GM19463 (cell line): ENCODE measurements around the gene AEBP1.

Experiments used
- ATAC-seq: cut with Tn5 transposase; IDR thresholded peaks from one replicate; pipeline ENCODE4 v1.9.1; 2021; ENCODE audit warnings: mild to moderate bottlenecking, moderate library complexity; ENCODE audit not compliant: unreplicated experiment

AEBP1 gene

DNA sequence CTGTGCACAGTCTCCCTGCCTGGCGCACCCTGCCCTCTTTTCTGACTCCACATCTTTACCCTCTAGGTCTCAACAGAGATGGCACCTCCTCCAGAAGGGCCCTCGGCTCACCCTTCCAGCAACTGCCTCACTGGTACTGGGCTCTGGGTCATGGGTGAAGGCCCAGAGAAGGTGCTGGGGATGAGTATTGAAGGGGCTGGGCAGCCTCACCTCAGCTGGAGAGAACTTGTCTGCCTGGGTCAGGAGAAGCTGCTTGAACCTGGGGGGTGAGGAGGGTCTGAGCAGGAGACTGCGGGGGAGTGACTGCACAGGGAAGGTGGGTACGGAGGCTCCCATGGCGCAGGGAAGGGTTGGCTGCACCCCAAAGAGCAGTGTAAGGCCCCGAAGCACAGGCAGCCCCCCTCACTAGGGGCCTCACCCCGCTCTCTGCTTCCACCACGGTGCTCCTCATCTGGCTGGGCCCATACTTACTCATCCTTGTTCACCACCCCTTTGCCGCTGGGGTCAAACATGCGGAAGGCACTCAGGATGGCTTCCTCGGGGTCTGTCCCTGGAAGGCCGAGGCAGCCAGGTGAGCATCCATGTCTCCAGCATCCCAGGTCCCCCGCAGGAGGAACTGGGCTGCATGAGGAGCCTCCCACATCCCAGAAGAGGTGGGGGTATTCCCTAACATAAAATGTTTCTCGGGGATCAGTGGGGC is 35.3 kb downstream of the AEBP1 start:
- no peak for ATAC-seq

DNA sequence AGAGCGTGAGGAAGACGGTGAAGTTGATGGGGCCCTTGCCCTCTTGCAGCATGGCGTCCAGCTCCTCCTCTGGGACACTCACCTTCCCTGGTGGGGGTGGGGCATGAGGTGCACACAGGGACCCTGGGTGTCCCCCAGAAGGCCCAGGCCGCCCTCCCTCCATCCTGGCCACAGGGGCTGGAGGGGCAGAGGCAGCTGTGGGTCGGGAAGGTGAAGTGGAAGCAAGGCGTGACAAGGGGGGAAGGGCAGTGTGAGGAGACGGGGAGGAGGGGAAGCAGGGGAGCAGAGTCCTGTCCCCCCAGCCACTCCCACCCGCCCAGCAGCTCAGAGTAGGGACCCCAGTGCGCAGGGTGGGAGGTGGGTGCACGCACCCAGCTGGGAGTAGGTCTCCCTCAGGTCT is 36.2 kb downstream of the AEBP1 start:
- ATAC-seq: no peak

DNA sequence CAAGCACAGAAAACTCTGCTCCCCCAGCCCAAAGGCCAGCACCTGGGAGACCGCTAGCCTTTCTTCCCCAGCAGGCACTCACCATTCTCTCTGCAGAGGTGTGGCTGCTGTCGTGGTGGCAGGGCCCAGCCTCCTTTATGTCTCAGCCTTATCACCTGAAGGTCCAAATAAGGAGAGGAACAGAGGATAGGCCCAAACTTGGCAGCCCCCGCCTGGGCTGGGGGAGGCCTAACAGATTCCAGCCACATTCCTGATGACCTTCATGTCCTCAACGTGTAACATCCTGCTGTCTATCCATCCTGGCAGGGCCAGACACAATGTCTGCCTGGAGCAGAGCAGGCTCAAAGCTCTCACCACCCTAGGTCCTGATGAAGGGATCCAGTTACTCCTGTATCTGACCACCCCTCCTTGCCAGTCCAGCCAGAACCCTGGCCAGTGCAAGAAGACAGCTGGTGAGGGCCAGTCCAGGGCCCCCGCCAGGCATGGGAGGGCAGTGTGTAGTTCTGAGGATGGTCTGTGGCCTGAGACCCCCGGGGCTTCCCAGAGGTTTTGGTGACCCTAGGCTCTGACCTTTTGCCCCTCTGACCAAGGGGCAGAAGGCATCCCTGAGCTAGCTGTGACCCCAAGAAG is 37.2 kb downstream of the AEBP1 start, which contains the start of gene MYL7:
Gene MYL7, minus strand, starts transcription at position 112 of the 630 bp plus-strand sequence. Its CDS starts 27 bp downstream, at position 85.
- ATAC-seq: no peak

DNA sequence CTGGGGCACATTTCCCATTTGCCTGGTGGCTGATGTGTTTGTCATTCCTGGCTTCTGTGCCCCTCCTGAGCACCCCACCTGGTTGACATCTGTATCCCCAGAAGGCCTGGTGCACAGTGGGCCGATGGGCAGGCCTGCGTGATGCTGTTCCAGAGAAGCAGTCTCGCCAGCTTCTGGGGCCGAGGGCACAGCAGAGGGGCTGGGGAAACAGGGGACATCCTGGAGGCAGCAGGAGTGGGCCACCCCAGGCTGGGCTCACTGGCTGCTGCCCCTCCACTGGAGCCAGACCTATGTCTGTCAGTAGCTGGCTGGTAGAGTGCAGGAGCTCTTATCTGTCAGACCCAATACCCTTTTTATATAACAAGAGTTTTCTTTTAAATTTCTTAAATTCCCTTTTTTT is 37.9 kb downstream of the AEBP1 start:
- no peak for ATAC-seq

DNA sequence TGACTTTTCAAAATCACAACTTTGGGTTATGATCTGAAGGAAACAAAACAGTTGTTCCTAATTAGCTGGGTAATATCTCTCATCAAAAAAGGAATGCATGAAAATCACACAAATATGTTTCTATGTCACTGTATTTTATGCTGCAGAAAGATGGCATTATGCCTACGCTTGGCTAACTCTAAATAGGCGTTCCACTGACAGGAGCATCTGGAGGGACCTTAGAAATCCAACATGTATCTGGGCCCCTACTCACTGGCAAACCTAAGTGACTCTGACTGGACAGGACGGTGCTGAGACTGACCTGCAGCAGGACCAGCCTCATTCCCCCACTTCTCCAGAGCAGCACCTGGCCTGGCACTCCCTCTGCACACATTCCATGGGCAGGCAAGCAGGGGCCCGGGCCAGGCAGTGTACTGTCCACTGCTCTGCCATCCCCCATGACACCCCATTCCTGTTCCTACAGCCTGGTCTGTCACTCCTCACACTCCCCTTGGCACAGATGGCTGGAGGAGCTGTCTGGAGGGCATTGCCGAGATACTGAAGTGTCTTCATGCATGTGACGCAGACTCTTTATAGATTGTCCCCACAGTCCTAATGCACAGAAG is 39.6 kb downstream of the AEBP1 start:
- ATAC-seq: no peak

DNA sequence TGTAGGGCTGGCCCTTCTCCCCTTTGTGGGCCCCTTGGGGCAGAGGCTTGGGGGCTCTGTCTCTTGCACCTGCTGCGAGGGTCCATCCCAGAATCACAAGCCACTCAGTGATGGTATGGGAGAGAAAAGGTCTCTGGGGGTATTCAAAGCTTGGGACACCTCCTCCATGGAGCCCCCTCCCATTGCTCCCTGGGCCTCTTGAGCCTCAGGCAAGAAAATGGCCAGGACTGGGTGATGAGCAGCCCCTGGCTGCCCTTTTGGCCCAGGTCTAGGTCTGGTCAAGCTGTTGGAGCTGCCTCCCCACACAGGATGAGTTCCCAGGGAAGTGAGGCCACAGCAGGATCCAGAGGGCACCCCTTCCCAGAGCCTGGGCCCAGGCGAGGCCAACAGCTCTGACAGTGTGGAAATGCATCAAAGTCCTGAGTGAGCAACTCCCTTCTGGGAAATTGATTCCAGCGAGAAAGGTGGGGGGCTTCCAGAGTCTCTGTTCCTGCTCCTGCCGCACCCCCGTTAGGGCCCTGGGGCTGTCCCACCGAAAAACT is 40.4 kb downstream of the AEBP1 start:
- no peak for ATAC-seq

DNA sequence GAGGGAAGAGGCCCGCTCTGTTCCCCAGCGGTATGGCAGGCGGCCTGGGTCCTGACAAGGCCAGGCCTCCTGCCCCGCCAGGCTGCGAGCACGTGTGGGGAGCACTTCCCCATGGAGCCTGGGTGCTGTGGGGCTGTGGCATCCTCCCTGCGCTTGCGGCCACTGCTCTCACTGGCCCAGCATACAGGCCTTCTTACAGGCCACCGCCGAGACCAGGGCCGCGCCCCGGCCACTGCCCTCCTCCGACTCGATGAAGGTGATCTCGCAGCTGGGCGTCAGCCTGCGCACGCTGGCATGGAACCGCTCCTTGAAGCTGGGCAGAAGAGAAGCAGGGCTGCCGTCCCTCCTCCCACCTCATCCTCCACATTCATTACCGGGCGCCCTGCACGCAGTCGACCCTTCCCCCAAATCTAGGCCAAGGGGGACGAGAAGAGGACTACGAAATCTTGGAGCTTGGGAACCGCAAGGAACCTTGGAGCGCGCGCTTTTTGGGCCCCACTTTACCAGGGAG is 40.9 kb downstream of the AEBP1 start:
- no peak for ATAC-seq

DNA sequence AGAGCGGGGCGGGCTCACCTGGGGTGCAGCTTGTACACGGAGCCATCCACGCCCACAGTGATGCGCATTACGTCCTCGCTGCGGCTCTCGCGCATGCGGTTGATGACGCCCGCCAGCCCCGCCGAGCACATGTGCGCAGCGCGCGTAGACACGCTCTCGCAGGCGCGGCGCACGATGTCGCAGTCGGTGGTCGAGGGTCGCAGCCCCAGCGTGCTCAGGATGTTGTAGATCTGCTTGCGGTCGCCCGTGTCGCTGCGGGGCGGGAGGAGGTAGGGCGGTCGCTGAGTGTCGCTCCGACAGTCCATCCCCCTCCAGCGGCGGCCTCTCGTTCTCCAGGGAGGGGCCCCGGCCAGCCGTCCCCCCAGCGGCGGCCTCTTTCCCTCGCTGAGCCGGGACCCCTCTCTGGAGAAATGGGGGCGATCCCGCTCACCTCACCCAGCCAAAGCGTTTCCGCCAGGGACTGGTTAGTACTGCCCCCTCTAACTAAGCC is 41.4 kb downstream of the AEBP1 start:
- no peak for ATAC-seq

DNA sequence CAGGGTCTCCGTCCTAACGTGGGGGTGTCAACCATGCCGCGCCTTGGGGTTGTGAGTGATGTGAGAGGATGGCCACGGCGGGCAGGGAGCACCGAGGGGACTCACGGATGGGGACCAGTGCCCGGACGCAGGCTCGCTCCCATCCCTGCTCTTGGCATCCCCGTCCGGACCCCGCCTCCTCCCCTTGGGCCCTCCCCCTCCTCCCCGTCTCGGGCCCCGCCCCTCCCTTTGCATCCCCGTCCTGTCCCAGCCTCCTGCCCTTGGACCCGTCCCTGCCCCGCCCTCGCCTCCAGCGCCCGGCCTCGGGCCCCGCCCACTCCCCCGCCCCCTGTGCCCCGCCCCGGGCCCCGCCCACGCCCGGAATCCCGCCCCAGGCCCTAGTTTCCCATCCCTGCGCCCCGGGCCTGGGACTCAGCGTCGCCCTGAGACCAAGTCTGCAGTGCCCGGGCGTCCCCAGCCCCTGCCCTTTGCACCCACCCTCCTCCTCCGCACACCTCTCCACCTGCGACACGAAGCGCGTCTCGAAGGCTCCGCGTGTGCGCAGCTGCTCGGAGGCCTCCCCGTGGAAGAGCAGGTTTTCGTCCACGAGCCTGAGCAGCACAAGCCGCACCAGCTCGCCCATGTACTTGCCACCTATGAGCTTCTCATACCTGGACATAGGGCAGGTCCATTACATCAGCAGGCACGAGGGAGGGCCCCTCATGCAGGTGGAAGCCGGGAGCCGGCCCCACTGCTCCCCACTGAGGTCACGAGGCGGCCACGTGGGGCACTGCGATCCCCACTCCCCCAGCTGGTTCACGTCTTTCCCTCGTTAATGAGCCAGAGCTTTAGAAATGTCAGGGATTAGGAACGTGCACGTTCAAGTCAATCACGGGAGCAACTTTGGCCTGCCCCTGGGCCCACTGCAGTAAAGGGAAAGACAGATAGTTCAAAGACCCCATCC is 42.1 kb downstream of the AEBP1 start:
- ATAC-seq: no peak

DNA sequence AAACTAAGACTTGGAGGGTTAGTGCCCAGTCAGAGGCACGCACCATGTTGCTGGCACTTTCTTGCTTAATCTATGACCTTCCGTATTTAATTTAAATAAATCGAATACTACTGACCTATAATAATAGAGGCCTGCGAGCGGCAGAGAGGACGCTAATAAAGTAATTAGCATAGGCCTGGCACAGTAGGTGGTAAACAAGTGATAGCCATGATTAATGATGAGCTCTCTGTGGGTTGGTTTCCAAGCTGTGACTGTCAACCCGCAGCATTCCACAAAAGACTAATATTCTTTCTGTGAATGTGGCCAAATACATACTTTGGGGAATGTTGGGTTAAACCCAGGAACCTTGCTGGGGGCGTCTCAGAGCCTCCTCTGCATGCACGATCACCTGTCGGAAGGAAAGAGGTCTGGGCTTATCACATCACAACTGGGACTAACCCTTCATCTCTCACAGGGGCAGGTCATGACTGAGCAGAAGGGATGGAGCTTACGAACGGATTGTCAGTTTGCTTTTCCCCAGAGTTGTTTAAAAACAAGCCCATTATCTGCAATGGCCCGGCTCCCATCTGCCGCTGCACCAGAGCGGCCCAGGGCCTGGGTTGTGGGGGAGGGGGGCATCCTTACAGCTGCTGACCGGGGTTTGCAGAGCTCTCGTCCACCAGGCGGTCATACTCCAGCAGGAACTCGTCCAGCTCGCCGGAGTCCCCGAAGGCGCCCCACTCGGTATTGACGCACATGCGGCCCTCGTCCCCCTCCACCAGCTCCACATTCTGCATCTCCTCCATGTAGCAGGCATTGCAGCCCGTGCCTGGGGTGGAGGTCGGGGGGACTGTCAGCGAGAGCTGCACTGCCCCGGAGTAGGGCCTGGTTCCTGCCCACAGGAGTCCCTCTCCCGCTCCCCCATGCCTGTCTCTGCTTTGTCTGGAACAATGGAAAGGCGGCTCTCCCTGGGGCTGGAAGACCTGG is 43.2 kb downstream of the AEBP1 start:
- no peak for ATAC-seq

DNA sequence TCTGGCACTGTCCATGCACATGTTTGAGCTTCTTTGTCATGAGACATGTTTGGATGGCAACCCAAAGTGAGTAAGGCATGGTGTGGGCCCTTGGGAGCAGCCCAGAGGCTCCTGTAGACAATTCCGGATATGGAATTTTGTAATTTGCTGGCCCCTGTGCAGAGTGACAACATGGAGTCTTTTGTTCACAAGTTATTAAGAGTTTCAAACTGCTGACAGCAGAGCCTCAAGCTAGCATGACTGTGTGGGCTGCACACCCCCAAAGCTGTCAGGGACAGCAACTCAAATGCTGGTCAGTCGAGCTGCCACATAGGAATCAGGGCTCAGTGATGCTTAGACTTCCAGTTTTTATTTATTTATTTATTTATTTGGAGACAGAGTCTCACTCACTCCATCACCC is 44.0 kb downstream of the AEBP1 start:
- ATAC-seq: no peak

DNA sequence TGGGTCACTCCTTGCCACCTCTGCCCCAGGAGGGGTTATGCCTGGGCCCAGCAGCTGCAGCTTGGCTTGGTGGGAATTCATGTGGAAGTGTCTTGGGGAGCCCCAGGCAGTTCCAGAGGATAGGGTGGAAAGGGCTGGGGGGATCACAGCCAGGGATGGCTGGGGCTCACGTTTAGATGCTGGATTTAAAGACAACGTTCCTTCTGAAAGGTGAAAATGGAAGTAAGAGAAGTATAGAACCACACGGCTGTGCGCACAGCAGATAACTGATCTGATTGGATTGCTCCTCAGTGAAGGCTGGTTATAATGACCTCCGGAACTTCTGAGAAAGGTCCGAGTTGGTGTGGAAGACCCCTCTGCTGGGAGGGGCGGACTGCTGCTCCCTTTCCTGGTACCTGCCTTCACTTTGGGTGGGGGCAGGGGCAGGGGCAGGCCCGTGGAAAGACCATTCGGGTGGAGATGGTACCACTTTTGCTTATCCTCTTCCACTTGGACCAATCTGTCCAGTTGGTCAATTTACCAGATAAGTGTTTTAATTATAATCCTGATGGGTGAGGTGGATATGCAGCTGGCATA is 44.9 kb downstream of the AEBP1 start:
- no peak for ATAC-seq

DNA sequence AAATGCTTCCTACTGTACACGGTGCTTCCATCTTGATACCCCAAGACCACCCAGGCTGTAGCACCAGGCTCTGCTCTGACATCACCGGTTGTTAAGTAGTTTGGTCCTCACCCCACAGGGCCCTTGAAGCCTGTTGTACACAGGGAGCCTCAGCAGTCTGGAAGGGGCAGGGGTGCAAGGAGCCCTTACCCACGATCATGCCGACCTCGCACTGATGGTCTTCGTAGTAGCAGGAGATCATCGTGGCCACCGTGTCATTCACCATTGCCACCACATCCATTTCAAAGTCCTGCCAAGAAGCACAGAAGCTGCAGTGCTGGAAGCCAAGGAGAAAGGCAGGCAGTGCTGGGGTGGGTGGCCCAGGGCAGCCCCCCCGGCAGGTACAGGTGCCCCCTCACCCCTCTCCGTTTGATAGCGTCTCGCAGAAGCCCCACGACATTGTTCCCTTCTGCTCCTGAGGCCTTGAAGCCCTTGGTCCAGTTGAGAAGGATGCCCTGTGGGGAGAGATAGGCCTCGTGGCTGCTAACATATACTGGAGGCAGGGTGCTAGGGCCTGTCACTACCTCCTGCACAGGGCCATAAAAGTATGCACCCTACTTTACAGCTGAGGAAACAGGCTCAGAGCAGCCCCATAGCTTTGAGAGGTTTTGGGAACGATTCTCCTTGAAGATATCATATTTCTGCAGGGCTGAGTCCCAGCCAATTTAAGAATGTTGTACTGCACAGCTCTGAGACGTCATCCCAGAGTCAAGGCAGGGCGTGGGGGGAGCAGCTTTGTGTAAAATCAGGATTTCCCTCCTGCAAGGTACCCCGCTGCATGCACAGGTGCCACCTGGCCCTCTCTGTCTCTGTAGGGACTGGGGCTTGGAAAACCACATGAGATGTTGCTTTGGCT is 45.7 kb downstream of the AEBP1 start:
- ATAC-seq: no peak

DNA sequence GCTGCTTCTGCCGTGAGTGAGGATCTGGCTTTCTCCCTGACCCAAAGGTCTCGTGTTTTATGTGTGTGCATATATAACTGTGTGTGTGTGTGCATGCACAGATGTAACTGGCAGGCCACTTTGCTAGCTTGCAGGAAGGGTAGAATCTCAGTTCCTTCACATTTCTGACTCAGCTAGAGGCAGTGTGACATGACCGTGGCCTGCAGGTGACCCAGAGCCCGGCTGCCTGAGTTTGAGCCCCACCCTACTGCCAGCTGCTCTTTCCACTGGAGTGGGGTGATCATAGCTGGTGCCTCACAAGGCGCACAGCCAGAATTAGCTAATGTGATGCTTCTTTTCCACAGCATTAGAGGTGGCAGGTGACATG is 46.3 kb downstream of the AEBP1 start:
- ATAC-seq: peak; percentile 67

DNA sequence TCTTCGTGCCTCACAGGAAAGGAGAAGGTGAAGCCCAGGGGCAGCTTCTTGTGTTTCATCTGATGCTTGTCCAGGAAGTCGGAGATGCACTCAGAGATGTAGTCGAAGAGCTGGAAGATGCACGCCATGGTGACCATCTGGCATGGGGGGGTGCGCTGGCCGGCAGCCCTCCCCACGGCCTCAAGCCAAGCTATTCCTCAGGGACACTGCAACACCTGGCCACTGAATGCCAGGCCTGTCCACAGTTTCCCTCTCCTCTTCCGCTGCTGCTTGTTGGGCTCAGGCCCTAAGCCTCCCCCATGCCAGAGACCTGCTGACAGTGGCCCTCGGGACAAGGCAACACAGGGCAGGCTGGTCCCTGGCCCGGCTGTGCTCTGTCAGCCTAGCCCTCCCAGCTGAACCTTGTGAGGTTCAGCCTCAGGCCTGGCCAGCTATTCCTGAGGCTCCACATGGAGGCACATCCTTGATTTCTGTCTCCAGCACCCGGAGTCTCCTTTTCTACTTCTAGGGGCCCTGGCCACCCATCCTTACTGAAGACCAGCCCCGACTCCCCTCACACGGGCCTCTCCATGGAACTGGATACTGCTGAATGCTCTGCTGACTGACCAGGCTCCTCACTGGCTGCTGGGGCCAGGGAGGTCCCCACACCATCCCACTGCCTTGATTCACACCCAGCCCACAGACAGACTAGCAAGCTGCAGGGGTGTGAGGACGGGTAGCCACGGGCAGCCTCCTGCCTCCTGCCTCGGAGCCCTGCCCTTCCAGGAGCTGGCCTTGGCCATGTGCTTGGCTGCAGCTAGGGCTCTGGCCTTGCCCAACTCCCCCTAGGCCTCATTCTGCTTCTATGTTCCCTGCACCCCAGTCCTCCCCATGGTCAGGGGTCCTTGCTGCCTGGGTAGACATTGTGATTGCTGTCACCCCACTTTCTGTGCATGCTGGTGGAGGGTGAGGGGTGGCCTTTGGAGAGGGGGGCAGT is 47.1 kb downstream of the AEBP1 start:
- no peak for ATAC-seq

DNA sequence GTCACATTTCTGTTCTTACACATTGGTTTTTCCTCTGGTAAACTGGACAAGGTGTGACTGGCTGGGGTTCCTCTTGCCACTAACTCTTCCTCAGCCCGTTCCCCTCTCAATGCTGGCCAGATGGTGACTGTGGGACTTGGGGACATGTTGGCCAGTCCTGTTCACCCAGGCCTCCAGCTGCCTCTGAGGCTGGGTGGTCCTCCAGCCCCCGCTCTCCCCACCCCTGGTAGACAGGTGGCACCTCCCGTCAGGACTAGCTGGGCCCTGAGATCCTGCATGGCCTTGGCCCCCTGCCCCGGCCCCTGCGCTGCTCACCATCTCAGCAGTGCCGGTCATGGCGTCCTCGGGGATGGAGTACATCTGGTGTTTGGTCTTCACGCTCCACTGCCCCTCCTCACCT is 47.8 kb downstream of the AEBP1 start:
- ATAC-seq: no peak
